Measurements from ENCODE around the gene NHS. TPM values are rescaled to one million over a fixed set of nuclear protein-coding genes. Genes with fewer than 3 reads are reported as not detected.
A peak's percentile ranks its signal among the peaks of the same experiment; 100 is the strongest.
"Not testable (repeated sequence)": the region's sequence is repeated elsewhere in the genome, so short reads cannot be mapped to it uniquely, and the experiment has no call there.

NHS gene
- total RNA-seq, 1 donor from 2014 or later = 6.6 TPM

DNA sequence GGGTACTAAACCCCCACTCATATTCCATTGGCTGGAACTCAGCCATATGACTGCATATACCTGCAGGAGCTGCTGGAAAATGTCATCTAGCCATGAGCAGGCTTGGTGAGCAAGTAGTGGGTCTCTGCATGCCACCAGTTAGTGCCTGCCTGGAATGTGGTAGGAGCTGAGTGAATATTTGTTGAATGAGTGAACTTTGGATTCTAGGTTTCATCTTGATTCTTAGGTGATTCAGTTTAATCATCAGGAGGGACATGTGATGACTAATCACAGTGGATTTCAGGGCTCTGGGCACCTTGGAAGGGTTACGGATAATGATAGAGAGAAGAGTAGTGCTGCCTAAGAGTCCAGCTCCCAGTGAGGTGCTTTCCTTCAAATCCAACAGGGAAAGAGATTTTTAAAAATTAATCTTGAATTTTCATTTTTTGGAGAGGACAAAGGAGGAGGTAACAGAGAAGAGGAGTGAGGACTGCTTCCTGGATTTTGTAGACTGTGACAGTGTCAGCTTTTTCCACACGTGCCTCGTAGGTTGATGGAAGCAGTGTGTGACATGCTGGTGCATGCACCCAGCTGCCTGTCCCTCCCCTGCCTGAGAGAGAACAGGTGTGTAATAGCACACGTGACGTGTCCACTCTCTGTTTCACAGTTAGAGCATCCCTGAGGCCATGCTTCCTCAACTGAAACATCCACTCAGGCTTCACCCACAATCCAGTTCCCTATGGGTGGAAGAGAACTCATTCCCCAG is 30.4 kb downstream of the NHS start:
- no peak for DNase-seq

DNA sequence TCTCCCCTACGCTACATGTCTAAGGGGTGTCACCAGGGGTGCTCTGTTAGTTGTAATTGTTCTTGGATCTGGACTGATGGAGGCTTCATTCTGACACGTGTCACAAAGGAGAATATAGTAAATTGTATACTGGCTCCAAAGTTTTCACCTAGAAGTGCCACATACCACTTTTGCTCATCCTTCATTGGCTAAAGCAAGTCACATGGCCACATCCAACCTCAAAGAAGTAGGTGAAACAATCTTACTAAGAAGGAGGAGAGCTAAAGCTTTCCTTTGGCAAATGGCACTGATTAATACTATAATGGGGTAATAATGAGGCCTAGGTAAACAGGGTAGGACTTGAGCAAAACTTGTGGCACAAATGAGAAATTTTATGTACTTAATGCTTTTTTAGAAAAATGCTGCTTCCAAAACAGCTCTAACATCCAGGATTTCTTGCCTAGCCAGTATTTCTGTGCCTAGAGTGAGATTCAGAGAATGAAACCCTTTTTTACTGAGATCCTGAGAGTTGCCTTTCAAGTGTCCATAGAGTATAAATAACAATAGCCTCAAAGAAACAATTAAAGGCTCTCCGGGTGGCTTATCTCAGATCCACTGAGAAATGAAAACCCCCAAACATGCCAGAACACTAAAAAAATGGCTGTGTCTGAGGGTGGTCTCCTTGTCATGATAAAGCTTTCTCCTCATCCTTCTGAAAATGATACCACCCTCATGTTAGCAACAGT is 34.7 kb downstream of the NHS start:
- no peak for DNase-seq

DNA sequence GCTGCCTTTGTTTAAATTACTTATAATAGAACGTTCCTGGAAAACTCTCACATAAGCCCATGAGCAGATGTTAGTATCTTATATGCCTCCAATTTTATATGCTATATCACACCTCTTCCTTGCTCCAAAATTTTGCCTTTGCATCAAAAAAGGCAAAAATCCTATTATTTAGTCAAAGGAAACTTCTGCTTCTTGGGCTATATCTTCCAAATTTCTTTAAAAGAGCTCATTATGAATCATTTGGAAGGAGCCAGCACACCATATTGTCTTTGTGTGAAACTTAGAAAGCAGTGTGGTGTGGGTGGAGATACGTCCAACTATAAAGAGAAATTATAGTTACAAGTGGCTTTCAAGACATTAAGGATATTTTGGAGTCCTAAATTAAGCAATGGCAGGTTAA is 35.7 kb downstream of the NHS start:
- DNase-seq = no peak

DNA sequence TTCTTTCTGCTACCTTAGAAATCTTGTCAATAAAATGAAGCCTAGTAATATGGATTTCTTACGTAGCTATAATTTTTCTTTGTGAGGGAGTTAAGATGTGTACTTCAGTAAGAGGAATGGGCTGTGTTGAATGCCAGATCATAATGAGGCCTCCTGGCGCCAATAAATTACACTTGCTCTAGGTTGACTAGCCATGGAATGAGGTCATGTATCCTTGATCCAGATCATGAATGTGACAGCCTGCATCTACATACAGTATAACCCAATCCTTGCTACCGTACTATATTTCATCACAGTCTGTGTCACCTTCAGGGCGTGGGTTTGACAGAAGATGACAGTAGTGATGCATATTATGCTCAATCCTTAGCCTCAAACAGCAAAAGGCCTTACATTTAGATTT is 36.2 kb downstream of the NHS start:
- no peak for DNase-seq

DNA sequence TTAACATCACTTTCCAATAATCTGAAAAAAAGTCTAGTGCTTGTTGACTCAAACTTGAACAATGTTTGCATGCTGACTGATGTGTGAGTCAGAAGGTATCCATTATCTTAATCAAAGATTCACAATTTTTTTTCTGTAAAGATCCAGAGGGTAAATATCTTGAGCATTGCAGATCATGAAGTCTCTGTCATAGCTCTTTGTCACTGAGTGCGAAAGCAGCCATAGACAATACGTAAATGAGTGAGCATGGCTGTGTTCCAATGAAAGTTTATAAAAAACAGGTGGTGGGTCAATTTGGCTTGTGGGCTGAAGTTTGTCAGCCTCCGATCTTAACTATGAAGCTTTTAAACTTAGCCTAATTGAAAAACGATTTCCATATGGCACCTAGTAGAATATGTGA is 37.7 kb downstream of the NHS start:
- DNase-seq = no peak

DNA sequence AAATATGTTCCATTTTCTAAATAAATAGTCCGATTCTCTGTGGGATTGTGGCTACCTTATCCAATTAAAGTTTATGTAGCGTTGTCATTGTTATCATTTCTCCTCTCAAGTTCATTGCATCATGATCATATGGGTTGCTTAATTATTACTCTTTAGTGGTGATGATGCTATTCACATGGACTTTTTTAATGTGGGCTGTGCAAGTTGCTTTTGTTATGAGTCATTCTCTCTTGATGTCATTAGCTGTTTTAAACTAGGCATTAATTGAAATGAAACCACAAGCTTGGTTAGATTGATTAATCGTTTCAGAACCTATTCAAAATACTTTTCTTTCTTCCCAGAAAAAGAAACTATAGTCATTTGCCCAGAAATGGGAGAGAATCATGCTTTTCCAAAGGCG is 38.2 kb downstream of the NHS start:
- DNase-seq = no peak

DNA sequence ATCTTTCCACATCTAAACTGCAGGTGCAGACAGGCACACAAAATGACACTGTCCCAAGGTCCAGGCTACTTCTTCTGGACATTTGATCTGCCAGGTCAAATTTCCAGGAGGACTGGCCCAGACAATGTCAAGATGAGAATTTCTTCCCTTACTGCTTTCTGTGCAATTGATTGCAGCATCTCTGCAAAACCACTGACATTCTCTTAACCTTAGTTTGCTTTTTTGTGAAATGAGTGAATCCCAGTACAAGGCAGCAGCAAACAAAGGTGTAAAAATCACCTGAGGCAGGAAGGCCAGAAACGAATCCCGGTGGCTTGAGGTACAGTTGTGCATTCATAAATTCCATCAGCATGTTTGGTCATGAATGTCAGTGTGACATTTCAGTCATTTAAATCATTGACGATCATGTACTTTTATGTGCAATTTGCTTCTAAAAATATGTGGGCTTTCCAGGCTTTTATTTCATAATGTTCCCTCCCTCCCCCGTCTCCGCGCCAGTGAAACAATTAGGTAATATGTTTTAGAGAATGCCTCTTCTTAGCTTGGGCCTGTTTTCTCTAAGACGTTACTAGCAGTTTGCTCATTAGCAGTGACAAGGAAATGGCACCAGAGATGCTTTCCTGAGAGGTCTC is 39.1 kb downstream of the NHS start:
- DNase-seq = no peak

DNA sequence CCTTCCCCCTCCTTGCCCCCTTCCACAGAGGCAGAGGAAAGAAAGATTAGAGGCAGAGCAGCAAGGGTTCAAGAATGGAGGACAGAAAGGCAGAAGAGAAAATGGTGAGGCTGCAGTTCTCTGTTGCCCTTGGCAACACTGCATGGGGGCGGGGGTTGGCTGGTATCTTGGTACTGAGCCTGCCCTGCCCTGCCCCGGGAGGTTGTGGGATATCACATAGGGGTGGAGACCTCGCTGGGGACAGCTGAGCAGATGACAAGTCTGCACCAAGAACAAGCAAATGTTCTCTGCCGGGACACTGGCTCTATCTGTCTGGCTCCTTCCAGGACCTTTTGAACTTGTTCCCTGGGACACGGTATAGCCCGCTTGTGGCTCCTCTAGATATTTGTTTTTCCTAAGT is 39.8 kb downstream of the NHS start:
- DNase-seq = no peak

DNA sequence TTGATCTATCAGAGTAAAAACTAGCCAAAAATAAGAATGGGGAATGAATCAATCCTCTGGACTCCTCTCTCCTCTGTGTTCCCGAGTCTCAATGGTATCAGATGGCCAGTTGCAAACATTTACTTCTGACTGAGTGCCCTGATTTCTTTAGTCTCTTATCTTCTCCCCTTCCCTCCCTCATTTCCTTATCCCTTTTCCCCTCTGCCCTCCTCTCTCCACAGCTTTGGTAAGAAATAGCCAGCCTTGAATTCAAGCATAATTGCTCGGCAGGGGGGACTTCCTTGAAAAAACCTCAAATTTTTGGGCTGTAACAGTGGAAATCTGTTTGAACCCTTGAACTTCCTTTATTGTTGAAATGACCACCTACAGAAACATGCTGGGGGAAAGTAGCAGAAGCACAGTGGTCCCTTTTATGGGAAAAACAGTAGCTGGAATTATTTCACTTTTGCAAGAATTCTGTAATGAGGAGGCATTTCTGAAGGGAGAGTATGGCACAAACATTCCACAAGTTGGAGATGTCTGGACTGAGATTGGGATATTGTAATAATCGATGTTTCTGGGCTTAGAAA is 40.3 kb downstream of the NHS start:
- no peak for DNase-seq

DNA sequence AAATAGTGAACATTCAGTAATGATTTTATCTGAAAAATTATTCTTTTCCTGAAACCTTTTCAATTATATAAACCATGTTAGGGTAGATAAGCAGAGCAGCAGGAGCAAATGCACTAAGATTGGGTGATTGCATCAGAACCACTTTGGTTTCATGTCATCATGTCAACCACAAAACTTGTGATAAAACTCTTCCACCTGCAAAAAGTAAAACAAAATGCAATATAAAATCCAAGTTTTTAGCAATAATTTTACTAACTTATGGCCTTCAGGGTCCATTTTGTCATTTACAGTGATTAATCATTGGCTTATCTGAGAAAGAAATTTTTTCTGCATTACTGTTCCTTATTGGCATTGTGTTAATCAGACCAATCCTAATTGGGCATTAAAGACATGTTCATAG is 42.4 kb downstream of the NHS start:
- no peak for DNase-seq

DNA sequence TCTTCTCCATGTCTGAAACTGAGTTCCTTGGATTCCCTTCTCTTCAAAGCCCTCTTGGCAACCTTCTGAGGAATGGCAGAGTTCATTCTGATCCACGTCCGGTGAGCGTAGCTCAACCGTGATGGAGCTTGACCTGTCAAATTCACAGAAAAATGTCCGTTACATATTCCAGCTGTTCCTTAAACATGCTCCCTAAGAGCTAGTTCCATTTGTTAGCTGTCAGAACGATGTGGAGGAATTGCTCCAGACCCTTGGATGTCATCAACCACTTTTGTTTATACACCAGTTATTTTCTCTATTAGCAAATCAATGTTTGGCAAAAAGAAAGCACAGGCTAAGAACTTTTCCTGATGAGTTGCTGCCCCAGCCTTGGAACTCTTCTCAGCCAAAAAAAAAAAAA is 50.1 kb downstream of the NHS start:
- no peak for DNase-seq

DNA sequence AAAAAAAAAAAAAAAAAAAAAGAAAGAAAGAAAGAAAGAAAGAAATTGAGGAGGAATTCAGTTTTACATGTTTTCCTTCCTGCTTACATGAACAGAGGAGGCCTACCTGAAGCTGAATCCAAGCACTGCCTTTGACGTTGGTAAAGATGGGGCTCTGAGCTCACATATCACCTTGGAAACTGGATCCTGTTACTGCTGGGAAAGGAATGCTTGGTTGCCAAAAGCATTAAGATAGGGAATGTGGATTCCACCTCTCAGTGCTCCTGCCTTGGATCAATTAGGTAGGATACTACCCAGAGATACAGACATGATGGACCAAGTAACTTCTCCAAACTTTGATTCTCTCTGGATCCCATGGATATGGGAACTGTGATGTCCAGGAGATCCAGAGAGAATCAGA is 50.6 kb downstream of the NHS start:
- no peak for DNase-seq

DNA sequence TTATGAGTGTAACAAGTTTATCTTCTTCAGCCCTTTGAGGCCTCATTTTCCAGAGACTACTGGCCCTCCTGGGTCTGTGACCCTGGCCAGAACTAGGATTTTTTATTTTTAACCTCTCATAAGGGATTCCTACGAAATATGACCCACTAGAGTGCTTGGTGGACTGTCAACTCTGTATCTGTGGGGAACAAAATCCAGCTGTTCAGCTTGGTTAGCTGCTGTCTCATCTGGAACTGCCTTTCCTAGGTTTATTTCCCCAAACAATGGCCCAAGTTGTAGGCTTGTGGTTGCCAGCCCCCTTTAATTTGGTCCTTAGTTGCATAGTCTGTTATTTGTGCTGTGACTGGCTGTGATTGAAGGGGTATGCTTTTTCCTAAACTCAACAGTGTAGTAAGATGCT is 56.2 kb downstream of the NHS start:
- no peak for DNase-seq

DNA sequence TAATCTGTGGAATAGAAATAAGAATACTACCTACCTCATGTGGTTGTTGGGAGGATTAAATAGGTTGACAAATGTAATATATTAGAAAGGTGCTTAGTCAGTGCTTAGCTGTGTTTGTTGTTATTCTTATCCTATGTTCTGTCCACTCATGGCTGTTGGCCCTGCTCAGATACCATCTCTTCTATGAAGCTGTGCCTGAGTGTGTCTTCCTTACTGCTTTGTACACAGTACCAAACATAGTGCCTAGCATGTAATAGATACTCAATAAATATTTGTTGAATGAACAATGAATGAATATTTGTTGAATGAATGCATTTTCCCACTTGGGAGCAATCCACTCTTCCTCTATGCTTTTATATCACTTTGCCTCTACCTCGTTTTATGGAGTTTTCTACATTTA is 57.2 kb downstream of the NHS start:
- no peak for DNase-seq

DNA sequence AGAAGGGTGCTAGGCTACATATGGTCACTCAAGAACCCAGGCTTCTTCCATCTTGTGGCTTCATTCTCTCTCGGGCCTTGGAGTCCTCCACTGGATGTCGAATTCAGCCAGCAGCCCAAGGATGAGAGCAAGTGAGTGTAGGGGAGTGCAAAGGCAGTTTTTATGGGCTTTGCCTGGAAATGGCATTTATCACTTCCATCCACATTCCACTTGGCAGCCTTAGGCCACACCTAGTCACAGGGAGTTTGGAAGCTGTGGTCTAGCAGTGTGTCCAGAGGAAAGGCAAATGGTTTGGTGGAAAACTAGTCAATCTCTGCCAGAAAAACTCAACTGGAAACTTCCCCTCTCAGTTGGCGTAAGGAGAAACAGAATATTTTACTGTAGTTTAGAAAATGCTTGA is 59.0 kb downstream of the NHS start:
- no peak for DNase-seq

DNA sequence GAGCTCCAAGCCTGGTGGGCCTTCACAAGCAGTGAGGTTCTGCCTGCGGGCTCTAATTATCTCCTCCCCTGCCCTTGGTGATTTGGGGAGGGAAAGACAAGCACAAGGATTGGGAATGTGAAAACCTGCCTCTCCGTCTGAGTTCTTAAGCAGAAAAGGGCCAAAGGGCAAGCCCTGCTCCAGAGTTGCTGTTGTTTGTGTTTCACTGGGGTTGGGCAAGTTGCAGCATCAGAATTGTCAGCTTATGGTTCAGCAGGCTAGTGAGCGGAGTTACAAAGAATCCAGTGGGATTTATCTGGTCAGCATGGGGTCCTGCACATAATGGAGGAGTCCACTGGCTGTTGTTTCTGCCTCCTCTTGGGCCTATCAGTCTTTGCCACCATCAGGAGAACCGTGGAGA is 60.5 kb downstream of the NHS start:
- no peak for DNase-seq

DNA sequence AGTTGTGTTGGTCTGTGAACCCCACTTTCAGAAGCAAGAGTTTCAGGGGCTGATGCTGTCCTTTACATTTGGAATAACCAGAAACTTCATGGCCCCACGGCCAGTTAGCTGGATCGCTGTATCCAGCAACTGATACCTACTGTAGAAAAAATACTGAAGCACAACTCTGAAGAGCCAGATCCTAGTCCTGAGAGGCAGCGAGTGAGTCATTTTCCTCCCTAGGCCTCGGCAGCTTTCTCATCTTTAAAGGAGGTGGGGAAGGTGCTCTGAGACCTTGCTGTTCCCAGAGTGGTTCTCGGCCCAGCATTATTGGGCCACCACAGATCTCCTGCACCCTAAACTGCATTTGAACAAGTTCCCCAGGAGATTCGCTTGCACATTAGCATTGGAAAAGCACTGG is 63.2 kb downstream of the NHS start:
- DNase-seq = no peak

DNA sequence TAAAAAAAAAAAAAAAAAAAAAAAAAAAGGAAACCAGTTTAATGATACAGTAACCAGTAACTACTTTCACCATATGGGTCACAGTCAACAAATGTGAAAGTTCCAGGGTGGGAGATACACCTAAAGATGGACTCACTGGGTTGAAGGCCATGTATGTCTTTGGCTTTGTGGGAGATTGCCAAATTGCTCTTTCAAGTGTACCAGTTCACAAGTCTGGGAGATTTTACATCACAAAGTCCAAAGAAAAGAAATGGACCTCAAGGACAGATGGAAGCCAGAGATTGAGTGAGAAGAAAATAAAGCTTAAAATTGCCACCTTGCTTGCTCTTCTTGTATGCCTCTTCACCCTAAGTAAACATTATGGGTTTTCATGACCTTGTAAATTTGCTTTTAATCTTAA is 65.3 kb downstream of the NHS start:
- no peak for DNase-seq

DNA sequence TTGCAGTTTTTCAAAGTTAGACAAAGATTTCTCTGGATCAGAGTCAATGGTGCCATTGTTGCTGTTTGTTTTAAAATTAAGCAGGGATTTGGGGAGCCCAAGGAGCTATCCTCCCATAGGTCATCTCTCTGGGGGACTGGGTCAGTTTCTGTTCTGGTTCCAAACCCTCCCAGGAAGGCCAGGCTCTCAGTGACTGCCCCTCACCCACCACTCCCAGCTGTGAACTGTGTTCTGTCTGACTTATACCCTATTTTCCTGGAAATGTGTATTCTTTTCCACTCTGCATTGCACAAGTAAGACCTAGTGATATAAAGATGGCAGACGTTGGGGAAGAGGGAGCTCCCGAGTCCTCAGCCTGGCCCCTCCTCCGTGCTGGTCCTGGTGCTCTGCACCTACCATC is 65.8 kb downstream of the NHS start:
- no peak for DNase-seq

DNA sequence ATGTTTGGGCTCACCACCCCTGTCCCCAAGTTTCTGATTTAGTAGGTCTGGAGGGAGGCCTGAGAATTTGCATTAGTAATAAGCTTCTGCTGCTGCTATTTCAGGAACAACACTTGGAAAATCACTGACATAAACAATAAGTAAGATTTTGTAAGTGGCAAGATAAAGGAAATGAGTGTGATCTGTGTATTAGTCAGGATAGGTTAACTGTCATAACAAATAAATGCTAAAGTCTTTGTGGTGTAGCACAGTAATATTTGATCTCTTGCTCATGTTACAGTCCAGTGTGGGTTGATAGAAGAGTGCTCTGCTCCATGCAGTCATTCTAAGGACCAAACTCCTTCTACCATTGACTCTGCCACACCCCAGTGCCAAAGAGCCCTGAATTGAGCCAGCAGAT is 67.0 kb downstream of the NHS start:
- no peak for DNase-seq

DNA sequence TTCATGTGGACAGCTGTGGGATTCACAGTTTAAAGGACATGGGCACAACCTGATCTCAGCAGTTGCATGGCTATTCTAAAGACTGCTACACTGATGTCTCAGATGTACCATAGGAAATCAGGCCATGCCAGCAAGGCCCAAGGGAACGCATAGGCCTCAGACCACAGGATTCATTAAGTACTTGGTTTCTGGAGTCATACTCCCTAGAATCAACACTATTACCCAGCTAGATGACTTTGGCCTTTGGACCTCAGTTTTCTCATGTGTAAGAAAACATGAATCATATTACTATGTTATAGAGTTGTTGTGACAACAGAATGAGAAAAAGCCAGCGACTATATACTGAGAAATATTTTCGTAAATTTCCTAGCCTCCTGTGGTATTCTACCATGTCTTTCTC is 67.9 kb downstream of the NHS start:
- DNase-seq = no peak

DNA sequence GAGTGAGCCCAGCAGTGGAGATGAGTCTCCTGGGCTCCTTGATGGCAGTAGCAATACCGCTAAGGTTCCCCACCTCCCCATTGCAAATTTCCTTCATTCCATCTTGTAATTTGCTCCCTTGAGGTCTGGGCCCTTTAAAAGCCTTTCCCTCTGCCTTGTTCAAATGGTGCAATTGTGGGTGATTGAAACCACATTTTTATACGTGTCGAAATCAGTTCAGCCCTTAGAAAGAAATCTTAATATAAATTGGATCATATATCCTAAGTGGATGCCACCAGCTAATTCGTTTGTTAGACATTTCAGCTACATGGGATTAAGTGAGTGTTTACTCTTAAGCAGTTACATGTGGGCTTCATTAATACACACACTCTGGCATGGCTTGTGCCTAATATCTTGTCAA is 68.6 kb downstream of the NHS start:
- peak; percentile 21 for DNase-seq

DNA sequence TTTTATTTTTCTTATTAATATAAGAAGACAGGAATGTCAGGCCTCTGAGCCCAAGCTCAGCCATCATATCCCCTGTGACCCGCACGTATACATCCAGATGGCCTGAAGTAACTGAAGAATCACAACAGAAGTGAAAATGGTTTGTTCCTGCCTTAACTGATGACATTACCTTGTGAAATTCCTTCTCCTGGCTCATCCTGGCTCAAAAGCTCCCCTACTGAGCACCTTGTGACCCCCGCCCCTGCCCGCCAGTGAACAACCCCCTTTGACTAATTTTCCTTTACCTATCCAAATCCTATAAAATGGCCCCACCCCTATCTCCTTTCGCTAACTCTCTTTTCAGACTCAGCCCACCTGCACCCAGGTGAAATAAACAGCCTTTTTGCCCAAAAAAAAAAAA is 71.3 kb downstream of the NHS start:
- DNase-seq = not testable (repeated sequence)

DNA sequence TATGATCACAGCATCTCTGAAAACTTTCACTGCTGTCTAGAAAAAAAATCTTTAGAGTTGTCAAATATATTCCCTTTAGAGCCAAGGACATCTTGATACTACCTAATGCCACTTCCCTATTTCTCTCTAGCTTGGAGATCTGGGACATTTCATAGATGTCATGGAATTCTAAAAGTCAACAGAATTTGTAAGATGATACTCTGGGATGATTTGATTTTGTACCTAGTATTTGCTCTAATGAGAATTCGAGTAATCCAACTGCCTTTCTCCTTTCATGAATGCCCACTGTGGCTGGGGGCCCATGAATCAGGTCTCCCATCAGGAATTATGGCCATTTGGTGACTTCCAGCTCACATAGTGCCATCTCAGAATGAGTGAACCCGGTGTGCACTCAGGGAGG is 73.2 kb downstream of the NHS start:
- no peak for DNase-seq
